ENCODE data around the gene GAL3ST3. TPM values are rescaled to one million over a fixed set of nuclear protein-coding genes. Genes with fewer than 3 reads are reported as not detected.
A peak's percentile ranks its signal among the peaks of the same experiment; 100 is the strongest.

GAL3ST3 gene
- total RNA-seq, 2 experiments from 2014 or later = not detected

DNA sequence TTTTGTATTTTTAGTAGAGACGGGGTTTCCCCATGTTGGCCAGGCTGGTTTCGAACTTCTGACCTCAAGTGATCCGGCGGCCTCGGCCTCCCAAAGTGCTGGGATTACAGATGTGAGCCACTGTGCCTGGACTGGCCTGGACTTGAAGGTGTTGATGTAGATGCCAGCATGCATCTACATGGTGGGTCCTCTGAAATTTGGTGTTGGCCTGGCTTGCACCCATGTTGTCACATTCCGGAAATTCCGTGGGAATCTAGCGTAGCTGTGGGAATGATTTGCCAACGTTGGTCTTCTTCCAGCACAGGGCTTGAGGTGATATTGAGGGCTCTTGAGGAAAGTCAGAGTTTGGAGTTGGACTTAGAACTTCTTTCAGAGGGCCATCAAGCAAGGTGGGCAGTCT, 27.6 kb upstream of the GAL3ST3 start:
- ChIA-PET POLR2A (interaction anchor here (1.6 kb wide), 1 partner anchor 13 kb away, joined by 3 read pairs; no protein-coding TSS in a partner anchor), CTCF (ENCODE audit: unreplicated experiment) (no interaction called here)
- no peak overlapping the region for H3K4me2 ChIP-seq (ENCODE audit: low read length)
- peaks cover 23% of the 10 kb centered on the region; the same call in 1 of the 2 replicates for H3K79me2 ChIP-seq (ENCODE audit: insufficient read depth, low read depth, low read length)
- no peaks in the 10 kb centered on the region for H3K9me3 ChIP-seq (ENCODE audit: low read length)
- H3K4me1 ChIP-seq (ENCODE audit: insufficient read depth, low read length, poor library complexity, severe bottlenecking) = peaks cover 62% of the 10 kb centered on the region
- H3K36me3 ChIP-seq (ENCODE audit: insufficient read depth, low read length) = peaks cover 19% of the 10 kb centered on the region
- no peak overlapping the region for H3K27ac ChIP-seq (ENCODE audit: low read depth, low read length, poor library complexity, severe bottlenecking)
- H3K4me3 ChIP-seq (ENCODE audit: low read depth, low read length, poor library complexity, severe bottlenecking) = no peak overlapping the region
- no peaks in the 10 kb centered on the region for H3K9me2 ChIP-seq (ENCODE audit: insufficient read depth, low read length)
- DNase-seq (ENCODE audit: low spot score) = no peak
- BruUV-seq (replicated peaks) = no TSS peak
- intact Hi-C loops (cut with micrococcal nuclease; ENCODE audit: unreplicated experiment) = no loop called here
- no peak for TF ChIP-seq EZH2phosphoT487 (IDR thresholded peaks at IDR 0.05; ENCODE audit: borderline replicate concordance, low read depth, low read length)
- TF ChIP-seq, protein P1, sequence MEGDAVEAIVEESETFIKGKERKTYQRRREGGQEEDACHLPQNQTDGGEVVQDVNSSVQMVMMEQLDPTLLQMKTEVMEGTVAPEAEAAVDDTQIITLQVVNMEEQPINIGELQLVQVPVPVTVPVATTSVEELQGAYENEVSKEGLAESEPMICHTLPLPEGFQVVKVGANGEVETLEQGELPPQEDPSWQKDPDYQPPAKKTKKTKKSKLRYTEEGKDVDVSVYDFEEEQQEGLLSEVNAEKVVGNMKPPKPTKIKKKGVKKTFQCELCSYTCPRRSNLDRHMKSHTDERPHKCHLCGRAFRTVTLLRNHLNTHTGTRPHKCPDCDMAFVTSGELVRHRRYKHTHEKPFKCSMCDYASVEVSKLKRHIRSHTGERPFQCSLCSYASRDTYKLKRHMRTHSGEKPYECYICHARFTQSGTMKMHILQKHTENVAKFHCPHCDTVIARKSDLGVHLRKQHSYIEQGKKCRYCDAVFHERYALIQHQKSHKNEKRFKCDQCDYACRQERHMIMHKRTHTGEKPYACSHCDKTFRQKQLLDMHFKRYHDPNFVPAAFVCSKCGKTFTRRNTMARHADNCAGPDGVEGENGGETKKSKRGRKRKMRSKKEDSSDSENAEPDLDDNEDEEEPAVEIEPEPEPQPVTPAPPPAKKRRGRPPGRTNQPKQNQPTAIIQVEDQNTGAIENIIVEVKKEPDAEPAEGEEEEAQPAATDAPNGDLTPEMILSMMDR (conservative IDR thresholded peaks at IDR 0.05; ENCODE audit: low read length) = no peak
- no peaks in the 10 kb centered on the region for H4K20me1 ChIP-seq (ENCODE audit: insufficient read depth, low read length)
- H2AFZ ChIP-seq (ENCODE audit: low read length) = no peak overlapping the region

DNA sequence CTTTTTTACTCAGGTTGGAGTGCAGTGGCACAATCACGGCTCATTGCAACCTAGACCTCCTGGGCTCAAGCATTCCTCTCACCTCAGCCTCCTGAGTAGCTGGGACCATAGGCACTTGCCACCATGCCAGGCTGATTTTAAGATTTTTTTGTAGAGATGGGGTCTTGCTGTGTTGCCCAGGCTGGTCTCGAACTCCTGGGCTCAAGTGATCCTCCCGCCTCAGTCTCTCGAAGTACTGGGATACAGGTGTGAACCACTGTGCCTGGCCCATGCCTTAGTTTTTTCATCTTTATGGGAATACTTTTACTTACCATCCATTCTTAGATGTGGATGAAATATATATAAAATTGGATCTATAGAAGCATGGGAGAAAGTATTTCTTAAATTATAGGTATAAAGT, 26.3 kb upstream of the GAL3ST3 start:
- CTCF ChIA-PET (ENCODE audit: unreplicated experiment) = no interaction called here
- H3K27ac ChIP-seq (ENCODE audit: low read depth, low read length, poor library complexity, severe bottlenecking) = no peak overlapping the region
- TF ChIP-seq, protein P1 (conservative IDR thresholded peaks at IDR 0.05; ENCODE audit: low read length) = no peak
- TF ChIP-seq EZH2phosphoT487 (IDR thresholded peaks at IDR 0.05; ENCODE audit: borderline replicate concordance, low read depth, low read length) = no peak

DNA sequence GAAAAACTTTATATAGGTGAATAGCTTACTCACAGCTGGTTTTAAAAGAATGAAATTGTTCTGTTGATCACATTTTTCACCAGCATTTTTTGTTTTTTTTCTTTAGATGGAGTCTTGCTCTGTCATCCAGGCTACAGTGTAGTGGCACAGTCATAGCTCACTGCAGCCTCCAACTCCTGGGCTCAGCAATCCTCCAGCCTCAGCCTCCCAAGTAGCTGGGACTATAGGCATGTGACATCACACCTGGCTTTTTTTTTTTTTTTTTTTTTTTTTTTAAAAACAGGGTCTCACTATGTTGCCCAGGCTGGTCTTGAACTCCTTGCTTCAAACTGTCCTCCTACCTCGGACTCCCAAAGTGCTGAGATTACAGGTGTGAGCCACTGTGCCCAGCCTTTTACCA, 24.7 kb upstream of the GAL3ST3 start:
- H3K4me3 ChIP-seq (ENCODE audit: low read depth, low read length, poor library complexity, severe bottlenecking) = no peak overlapping the region
- H3K36me3 ChIP-seq (ENCODE audit: insufficient read depth, low read length) = peaks cover 27% of the 10 kb centered on the region
- H4K20me1 ChIP-seq (ENCODE audit: insufficient read depth, low read length) = no peaks in the 10 kb centered on the region
- H3K9me3 ChIP-seq (ENCODE audit: low read length) = no peaks in the 10 kb centered on the region
- no TSS peak for BruUV-seq (replicated peaks)
- H2AFZ ChIP-seq (ENCODE audit: low read length) = no peak overlapping the region
- H3K9me2 ChIP-seq (ENCODE audit: insufficient read depth, low read length) = no peaks in the 10 kb centered on the region
- ChIA-PET POLR2A (interaction anchor here (0.7 to 1.5 kb wide), 2 partner anchors 9 to 14 kb away, joined by 4 to 7 read pairs; no protein-coding TSS in a partner anchor), CTCF (ENCODE audit: unreplicated experiment) (no interaction called here)
- no peak overlapping the region for H3K4me2 ChIP-seq (ENCODE audit: low read length)
- no peak for TF ChIP-seq EZH2phosphoT487 (IDR thresholded peaks at IDR 0.05; ENCODE audit: borderline replicate concordance, low read depth, low read length)
- TF ChIP-seq, protein P1 (conservative IDR thresholded peaks at IDR 0.05; ENCODE audit: low read length) = no peak
- intact Hi-C loops (cut with micrococcal nuclease; ENCODE audit: unreplicated experiment) = no loop called here
- DNase-seq (ENCODE audit: low spot score) = no peak
- peak overlapping the region; percentile 0 for H3K27ac ChIP-seq (ENCODE audit: low read depth, low read length, poor library complexity, severe bottlenecking)
- H3K4me1 ChIP-seq (ENCODE audit: insufficient read depth, low read length, poor library complexity, severe bottlenecking) = peaks cover 56% of the 10 kb centered on the region
- H3K79me2 ChIP-seq (ENCODE audit: insufficient read depth, low read depth, low read length) = peaks cover 15% of the 10 kb centered on the region; the same call in 1 of the 2 replicates

More for the DNA sequence above, 26.3 kb upstream of the GAL3ST3 start:
- H3K36me3 ChIP-seq (ENCODE audit: insufficient read depth, low read length) = peaks cover 19% of the 10 kb centered on the region
- no peak for DNase-seq (ENCODE audit: low spot score)
- intact Hi-C loops (cut with micrococcal nuclease; ENCODE audit: unreplicated experiment) = no loop called here
- peaks cover 20% of the 10 kb centered on the region; the same call in 1 of the 2 replicates for H3K79me2 ChIP-seq (ENCODE audit: insufficient read depth, low read depth, low read length)
- H3K4me1 ChIP-seq (ENCODE audit: insufficient read depth, low read length, poor library complexity, severe bottlenecking) = peaks cover 56% of the 10 kb centered on the region
- POLR2A ChIA-PET = interaction anchor here (0.7 kb wide), 2 partner anchors 16 to 405 kb away, joined by 3 to 4 read pairs; no protein-coding TSS in a partner anchor
- no peaks in the 10 kb centered on the region for H3K9me3 ChIP-seq (ENCODE audit: low read length)
- H3K4me2 ChIP-seq (ENCODE audit: low read length) = no peak overlapping the region
- H3K9me2 ChIP-seq (ENCODE audit: insufficient read depth, low read length) = no peaks in the 10 kb centered on the region
- no peak overlapping the region for H2AFZ ChIP-seq (ENCODE audit: low read length)
- H3K4me3 ChIP-seq (ENCODE audit: low read depth, low read length, poor library complexity, severe bottlenecking) = no peak overlapping the region
- no TSS peak for BruUV-seq (replicated peaks)
- H4K20me1 ChIP-seq (ENCODE audit: insufficient read depth, low read length) = no peaks in the 10 kb centered on the region
